GM19193 (cell line): ENCODE measurements around the gene KIAA0825.

ENCODE experiments used
- POLR2A ChIP-seq: IDR thresholded peaks from 4 replicates; pipeline ENCODE4 v1.6.1; 2011; ENCODE audit not compliant: insufficient read depth, insufficient read length; ENCODE audit errors: extremely low read depth

Gene KIAA0825

DNA sequence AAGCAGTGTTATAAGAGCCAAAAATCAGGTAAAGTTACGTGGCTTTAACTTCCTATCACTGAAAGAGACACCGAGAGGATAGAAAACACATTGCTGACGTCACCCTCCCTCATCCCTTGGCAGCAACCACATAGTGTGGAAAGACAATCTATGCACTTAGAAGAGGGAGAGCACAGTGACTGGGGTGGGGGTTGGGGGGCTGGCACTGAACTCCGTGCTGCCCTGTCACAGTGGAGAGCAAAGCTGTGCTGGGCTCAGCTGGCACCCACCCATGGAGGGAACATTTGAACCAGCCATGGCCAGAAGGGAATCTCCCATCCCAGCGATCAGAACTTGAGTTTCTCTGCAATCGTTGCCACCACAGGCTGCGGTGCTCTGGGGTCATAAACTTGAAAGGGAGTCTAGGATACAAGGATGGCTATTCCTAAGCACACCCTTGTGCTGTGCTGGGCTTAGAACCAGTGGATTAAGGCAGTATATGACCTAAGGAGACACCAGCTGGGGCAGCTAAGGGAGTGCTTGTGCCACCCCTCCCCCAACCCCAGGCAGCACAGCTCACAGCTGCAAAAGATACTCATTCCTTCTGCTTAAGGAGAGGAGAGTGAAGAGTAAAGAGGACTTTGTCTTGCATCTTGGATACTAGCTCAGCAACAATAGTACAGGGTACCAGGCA lies 73.4 kb downstream of the KIAA0825 start:
- no peak for TF ChIP-seq POLR2A

DNA sequence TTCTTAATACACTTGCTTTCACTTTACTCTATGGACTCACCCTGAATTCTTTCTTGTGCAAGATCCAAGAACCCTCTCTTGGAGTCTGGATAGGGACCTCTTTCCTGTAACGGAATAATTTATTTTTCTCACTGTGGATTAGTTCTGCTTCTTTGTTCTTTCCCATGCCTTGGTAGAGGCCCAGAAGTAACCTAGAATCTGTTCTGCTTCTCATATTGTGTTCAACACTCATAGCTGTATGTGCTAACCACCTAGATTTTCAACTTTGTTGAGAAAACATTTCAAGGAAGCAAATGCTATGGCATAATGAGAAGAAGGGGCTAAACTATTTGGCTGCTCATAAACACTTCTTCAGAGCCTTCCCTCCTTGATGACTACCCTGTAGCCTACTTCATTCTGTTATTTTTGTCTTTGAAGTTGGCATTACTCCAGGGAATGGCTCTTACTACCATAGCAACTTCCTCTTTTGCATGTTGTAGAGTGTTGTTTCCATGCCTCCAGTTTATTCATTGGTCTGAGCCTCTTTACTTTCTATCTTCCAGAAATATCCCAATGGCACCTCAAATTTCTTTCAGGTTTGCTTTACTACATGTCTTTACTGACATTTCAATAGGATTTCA lies 74.3 kb downstream of the KIAA0825 start:
- no peak for TF ChIP-seq POLR2A

DNA sequence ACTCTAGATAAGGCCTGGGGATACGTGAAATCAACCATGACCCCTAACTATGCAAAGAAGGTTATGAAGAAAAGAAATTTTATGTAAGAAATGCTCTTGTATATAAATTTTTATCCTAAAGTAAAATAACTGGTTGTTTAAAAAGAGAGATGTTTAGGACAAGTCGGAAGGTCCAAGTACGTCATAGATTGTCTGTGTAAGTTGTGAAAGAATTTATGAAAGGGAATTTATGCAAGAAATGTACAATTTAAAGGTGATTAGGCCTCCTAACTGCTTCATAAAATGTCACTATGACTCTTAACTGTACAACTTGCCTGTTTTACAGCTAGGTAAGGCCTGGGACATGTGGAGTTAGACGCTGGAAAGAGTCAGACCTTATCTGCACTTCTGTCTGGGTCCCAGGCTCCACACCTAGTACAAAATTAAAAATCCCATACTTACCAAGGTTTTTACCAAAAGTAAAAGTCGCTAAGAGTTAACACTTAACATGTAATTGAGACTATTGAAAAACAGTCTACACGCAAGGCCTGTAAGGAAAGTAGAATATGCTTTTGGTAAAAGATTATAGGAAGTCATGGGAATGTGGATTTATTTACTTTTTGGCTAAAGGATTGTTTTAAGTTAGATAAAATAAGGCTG lies 77.4 kb downstream of the KIAA0825 start:
- no peak for TF ChIP-seq POLR2A

DNA sequence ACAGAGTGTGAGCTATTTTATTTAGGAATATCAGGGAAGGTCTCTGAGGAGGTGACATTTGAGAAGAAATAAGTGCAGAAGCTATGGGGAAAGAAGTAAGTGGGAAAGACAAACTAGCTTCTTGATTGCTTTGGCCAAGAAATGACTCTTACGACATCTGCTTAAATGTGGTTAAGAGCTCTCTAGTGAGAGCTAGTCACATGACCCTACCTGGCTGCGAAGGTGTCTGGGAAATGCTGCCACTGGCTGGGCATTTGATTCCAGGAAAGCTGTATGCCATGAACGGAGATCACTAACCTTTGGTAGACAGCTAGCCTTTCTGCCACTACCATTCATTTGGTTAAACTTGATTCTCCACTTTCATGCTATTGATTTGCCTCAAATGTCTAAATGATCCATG lies 80.1 kb downstream of the KIAA0825 start:
- TF ChIP-seq POLR2A: no peak

DNA sequence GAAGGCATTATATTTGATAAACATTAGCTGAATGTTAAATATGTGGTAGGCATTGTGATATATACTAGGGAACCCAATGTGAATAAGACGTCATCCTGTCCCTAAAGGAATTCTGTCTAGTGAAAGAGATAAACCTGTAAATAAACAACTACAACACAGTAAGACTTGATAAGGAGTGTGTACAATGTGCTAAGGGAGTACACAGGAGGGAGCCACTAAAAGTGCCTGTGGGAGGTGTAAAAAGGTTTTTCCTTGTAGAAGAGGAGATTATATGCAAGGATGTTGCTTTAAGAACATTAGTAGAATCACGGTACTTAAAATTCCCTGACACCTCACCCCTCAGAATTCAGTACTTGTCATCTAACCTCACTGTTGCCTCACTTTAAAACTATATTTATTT lies 91.7 kb downstream of the KIAA0825 start:
- TF ChIP-seq POLR2A: no peak

DNA sequence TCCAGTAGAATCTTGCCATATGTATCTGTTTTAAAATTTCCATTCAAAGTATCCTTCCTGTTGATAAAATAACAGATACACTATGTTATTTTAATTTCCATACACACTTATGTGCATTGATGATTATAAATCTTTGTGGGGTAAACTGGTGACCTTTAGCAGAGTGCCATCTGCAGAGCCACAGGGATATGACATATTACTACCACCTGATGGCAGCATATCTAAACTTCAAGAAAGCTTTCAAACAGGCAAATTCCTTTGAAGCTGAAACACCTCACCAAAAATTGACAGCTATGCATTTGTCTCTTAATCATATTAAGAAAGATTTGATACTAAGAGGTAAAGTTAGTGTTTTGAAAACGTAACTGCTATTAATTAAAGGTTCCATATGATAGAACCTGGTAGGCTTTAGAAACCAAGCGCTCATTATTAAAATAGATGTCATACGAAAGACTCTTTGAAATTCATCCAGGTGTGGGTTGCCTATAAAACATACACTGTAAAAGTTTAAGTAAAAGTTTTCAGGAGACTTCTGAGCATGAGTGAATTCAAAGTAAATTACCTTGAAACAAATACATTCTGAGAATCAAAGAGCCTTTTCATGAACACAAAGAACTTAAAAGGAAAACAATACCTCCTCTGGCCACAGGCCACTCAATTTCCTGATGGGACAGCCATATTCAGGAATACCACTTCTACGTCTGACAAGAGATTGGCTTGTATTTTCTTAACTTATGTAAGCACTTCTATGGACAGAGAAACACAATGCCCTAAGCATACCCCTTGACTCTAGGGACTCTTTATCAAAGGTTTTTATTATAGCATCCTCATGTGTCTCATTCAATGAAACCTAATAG lies 93.3 kb downstream of the KIAA0825 start:
- no peak for TF ChIP-seq POLR2A

DNA sequence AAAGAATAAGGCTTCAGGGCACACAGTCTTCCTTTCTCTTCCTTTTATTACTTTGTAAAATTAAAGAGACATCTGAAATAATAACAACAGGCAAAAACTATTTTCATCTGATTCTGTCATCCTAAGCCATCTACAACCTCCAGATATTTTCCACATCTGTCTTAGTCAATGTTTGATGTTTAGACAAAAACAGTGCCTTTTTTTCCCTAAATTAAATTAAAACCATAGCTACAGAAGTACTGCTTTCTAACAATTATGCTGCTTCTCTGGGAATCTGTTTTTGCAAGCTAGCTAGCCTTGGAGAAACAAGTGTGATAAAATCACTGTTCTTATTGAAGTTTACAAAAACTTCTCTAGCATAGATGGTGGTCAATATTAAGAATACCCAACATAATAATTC lies 95.4 kb downstream of the KIAA0825 start:
- TF ChIP-seq POLR2A: no peak

DNA sequence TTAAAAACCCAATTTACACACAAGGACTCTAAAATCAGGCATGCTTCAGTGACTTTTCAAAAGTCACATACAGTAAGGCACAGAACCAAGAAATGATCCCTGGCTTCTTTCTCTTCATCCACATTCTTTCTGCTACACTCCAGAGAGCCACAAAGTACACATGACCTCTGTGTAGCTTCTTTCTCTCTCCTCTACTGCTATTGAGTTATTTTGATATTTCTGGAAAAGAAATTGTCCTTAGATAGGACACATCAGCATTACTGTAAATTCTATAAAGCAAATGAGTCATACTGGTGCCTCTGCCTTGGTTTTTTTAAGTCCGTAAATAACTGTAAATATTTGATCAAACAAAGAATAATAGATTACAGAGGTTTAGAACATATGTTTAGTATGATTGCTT lies 96.3 kb downstream of the KIAA0825 start:
- no peak for TF ChIP-seq POLR2A

DNA sequence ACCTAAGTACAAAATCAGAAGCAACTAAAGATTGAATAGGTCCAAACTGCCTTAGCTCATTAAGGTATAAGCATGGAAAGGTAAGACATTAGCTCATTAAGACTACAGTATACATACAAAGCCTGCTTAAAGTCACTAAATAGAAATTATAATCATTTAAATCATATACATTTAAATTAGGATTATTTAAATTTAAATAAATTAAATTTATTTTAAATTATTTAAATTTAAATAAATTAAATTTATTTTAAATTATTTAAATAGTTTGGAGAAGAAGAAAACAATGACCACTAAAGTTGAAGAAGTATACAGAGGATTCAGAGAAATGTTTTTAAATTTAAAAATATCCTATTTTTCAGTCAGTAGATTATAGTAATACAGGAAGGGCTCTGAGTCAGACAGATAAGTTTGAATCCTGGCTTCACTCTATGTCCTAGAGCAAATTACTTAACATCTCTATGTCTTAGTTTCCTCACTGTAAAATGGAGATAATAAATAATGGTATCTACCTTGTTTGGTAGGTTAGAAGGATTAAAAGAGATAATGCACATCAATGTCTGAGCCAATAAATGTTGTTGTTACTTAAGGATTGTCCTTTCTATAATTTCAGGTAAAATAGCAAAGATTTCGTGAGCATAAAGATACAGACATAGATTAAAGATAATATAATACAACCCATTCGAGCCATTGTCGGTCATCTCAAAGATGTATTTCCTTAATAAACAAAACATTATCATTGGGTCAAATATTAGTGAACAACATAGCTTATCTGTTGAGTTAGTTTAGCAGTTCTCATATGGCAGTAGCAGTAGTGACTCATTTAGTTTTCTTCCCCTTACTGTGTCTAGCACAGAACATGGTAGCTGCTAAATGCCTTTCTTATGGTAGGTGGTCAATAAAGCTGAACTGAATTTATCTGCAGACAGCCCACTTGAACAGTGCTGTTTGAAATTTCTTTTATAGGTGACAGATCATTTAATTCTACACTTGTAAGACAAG lies 100.6 kb downstream of the KIAA0825 start:
- no peak for TF ChIP-seq POLR2A

DNA sequence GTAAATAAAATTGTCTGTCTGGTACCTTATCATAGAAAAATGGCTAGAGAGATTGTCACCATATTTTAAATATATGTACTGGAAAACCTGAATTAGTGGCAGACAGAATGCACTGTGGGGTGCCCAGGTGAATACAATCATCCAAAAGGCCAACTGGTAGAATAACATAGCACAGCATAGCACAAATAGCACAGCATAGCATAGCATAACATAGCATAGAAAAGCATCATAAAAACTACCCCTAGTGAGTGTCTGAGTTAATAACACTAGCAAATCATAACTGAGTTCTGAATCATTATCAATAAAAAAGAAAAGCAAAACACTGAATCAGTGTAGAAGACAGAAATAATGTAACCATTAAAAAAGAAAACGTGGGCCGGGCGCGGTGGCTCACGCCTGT lies 102.3 kb downstream of the KIAA0825 start:
- no peak for TF ChIP-seq POLR2A

DNA sequence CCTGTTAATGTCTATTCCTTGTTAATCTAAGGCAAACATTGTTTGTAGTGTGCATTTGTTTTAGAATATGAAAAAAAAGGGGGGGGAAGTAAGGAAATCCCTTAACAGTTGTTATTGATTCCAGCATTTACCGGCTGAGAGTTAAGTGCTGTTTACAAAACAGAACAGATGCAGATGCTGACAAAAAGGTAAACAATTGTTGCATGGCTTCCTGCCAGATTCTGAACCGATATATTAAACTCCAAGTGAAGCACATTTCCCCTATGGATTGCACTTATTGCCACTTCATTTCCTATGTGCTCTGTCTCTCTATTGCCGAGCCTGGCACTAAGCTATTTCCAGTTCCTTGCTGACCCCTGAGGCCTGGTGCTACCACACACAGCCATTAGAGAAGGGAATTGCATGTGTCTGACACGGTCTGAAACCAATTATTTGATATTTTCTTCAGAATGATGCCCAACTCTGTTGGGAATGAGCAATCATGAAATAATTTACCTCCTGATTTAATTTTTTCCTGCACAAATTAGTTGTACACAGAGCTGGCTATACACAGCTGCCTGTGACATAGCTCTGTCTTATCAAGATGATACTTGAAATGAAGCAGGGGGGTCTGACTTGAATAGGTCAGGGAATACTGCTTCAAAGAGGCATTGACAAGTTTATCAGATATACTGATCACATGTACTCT lies 109.8 kb downstream of the KIAA0825 start:
- no peak for TF ChIP-seq POLR2A

DNA sequence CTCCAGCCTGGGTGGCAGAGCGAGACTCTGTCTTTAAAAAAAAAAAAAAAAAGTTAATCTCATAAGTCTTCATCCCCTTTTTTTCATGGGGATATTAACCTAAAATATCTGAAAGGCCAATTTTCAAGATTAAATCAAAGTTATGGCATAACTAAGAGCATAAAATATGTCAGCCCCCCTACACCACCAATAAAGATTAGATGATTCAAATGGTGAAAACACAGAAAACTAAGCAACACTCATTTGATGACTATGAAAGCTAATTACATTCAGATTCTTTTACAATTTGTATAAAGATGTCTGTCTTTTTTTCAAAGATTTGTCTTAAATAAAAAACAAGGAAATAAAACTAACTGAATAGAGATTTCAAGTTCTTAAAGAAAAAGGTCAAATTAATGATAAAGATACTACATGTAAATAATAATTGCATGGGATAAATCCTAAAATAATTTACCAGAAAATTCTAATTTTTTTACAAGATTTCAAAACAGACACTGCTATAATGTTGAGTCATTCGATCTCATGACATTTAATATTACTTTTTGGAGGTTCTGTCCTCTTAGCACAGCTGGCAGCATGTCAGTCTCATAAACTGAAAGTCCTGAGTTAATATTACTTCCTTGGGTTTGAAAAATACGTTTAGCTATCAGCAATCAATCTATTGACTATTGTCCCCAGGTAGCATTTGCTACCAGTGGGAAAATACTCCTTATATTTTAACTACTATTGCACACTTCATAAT lies 112.9 kb downstream of the KIAA0825 start:
- TF ChIP-seq POLR2A: no peak

DNA sequence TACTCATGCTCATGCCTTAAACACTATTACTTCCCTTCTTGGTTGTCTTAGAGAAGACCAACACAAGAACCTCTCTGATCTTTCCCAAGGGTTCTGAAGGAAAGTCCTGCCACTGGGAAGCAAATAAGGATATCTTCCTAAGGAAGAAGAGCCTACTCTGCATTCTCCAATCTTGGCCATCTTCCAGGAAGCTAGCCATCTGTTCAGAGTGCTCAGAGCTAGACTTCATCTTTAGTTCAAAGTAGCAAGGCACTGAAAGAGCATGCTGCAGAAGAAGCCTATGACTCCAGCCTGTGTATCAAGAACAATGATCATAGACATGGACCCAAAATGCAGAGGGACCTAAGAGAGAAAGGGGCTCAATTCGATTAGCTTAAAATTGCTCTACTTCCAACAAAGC lies 114.7 kb downstream of the KIAA0825 start:
- TF ChIP-seq POLR2A: no peak
